ENCODE results near the gene LMNTD1.

LMNTD1 gene

GRCh38 chr12:25550186-25550585 lies 2.9 kb downstream of the LMNTD1 start:
- DNase-seq, result no peak

DNA sequence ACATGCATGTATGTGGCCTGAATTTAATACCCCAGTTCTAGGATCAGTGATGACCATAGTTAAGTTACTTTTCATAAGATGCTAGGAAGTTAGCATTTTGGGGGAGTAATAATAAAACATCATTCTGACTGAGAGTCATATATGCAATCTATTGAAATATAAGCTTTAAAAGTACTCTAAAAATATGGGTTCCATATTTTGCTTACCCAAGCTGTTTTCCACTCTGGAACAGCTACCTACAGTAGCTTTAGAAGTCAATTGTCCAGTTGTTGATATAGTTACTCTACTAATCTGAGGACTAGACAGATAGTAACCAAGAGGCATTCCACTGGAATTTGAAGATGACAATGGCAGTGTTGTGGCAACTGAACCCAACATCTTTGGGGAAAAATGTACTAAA lies 4.0 kb downstream of the LMNTD1 start:
- no peak for DNase-seq

DNA sequence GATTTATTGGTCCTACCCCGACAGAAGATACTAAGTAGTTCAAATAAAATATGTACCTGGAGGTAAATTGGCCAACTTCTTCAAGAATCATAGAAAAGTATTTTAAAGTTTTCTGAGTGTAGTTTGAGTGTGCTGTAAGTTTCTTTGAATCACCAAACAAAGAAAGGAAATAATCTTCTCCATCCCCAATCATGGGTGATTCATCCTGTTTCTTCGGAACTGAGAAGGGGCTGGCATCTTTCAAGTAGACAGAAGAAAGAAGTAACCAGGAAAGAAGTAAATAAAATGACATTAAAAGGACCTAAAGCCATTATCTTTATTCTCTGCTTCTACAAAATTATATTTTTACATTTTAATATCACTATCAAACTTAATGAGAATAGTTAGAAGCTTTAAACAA lies 6.8 kb downstream of the LMNTD1 start:
- DNase-seq, result no peak

DNA sequence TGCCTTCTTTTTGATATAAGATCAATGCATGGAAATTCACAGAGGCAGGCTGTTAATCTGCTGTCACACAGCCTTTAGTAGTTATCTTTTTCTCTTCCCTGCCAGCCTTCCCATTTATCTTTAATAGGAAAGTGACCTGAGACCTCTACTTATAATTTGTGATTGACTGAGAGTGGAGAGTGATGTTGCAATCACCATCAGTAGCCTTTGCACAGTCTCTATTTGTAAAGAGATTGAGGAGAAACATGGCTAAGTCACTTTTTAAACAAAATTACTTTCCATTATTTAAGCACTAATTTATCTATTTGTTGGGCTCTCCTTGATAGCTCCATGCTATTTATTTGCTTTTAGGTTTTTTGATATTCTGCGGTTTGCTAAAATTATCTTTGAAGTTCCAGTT lies 19.9 kb downstream of the LMNTD1 start:
- no peak for DNase-seq

DNA sequence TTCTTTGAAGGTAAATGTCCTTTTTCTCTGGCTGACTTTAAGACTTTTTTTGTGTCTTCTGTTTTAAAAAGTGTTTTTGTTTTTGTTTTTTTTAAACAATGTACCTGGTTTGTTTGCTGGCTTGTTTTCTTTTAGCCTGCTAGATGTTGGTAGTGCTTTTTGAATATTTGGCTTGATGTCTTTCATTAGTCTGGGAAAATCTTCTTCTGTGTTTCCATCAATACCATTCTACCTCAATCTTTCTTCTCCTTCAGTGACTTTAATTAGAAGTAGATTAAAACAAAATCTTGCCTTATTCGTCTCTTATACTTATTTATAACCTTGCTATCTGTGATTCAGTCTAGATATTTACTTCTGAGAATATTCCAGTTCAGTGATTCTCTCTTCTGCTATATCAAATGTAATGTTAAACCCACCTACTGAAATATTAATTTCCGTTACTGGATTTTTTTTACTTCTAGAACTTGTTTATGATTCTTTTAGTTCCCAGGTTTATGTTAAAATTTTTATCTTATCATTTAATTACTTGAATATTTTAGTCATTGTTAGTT lies 21.5 kb downstream of the LMNTD1 start:
- no peak for DNase-seq

- no peak for DNase-seq
These were observed 23.3 kb downstream of the LMNTD1 start for GRCh38 chr12:25529738-25530137.

DNA sequence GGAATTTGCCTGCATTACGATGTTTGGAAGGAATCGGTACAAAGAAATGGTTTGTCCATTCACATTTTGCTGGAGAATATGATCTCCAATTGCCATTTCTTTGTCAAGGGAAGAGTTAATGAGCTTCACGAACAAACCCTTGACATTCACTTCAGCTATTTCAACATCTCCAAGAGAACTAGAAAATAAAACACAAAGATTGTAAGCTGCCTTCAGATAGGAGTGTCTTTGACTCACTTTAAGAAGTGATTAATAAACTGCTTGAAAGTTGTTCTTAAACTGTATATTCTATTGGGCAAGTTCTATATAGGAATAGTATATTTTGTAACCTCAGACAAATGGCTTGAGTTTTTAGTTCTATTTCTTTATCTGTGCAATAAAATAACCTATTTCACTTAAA lies 26.3 kb downstream of the LMNTD1 start:
- DNase-seq, result no peak

DNA sequence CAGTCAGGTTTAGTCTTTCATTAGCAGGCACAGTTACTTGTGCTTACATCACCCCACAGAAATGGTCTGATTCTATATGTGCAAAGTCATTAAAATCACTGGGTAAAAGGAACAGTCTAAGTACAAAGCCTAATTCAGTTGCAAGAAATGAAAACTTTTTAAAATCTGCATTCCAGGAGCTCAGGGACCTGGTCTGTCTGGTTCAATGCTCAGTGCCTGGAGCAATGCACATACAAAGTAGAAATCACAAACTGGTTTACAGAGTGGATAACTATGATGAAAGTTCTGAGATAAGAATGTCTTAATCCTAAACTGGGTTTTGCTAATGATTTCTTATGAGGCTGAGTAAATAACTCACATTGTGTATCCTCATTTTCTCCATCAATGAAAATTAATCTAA lies 28.7 kb downstream of the LMNTD1 start:
- no peak for DNase-seq

DNA sequence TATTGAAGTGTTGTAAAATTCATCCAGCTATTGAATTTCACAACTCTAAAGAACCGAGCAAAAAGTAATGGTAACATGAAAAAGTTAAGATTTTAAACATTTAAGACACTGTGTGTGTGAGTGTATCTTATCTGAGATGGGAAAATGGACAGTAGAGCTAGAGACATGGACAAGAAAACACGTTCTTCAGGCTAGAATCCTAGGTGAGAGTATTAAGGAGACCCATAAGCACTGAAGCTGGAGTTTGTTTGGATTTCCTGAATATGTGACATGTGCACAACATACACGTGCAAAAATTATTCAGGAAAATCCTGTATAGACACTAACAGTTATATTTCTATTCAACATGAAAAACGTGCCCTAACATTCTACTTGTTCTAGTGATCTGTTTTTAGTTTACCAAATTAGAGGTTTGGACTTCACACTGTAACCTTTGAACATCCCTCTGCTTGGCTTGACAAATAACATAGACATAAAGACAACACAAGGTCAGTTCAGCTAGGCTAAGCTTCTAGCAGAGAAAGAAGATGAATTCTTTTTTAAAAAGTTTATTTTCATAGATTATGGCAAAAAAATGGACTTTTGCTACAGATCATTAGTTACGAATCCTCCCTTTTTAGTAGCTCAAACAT lies 31.3 kb downstream of the LMNTD1 start:
- DNase-seq, result no peak

DNA sequence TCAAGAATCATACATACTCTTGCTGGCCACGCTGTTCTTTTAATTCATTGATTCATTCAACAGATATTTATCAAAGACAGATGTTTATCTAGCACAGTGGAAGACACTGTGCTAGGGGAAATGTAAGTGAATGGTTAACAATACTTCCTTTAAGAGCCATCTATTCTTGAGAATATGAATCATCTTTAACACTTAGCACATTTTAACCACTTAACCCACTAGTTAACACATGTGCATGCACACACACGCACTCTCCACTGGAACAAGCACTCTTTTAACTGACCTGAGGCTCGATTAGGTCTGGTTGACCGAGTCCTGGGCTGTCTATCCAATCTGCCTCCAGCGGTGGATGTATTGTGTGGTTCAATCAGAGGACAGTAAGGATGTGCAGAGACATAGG lies 34.6 kb downstream of the LMNTD1 start:
- no peak for DNase-seq

- DNase-seq, result no peak
These were observed 48.3 kb downstream of the LMNTD1 start for GRCh38 chr12:25504744-25505143.

DNA sequence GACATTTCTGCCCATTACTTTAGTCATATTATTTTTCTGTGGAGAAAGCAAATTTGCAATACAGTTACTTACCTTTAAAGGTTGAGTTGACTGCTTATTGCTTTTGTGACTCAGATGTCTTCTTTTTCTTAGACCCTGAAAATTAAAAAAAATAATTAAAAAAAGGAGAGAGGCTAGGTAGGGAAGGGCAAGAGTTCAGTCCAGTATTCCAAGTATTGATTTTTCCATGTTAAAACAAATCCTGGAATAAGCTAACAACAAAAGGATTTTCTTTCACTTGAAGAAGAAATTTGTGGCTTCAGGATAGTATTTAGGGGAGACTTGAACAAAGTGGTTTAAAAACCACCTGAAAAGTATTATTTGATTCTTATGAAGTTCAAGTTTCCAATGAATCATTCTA lies 49.4 kb downstream of the LMNTD1 start:
- no peak for DNase-seq

- no peak for DNase-seq
These were observed 50.5 kb downstream of the LMNTD1 start for GRCh38 chr12:25502596-25502995.

- DNase-seq, result no peak
These were observed 51.0 kb downstream of the LMNTD1 start for GRCh38 chr12:25502118-25502517.

DNA sequence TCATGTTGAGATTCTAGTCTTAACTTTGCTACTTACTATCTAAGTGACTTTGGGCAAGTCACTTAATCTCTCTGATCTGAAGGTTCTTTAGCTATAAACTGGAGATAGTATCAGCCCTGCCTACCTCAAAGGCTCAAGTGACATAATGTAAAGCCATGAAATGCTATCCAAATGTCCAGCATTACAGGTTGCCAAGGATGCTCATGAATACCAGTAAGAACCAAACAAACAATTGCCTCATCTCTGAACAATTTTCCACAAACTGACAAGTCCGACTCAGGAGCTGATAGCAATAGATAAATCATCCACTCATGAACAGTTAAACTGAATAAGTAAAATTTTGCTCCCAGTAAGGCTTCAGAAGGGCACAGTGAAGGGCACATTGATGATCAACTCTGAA lies 51.5 kb downstream of the LMNTD1 start:
- no peak for DNase-seq

DNA sequence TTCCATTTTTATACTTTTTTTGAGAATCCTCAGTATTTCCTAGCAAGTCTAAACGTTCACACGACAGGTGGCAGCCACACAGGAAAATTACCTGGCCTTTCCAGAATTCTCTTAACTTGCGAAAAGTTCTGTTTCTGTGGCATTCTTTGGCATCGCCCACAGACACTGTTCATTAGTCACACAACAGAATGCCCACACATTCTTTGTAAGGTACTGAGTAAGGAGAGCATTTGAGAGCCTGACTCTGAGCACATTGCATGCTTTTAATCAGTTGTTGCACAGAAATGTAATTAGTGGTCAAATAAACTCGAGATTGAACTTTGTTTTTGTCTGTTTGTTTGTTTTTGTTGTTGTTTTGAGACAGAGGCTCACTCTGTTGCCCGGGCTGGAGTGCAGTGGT lies 52.4 kb downstream of the LMNTD1 start:
- DNase-seq, result no peak

DNA sequence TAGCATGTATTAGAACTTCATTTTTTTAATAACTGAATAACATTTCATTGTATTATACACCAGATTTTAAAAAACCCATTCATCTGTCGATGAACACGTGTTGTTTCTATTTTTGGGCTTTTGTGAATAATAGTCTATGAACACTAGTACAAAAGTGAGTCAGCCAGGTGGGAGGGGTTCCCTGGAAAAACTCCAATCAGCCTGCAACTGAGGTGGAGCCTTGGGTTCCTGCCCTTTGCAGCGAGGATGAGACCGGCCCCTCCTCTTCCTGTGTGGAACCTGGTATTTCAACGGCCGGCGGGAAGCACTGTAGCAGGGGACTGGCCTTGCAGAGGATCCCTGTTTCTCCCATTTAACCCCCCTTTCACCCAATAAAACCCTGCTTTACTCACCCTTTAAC lies 56.1 kb downstream of the LMNTD1 start:
- DNase-seq, result no peak

- DNase-seq, result no peak
These were observed 56.9 kb downstream of the LMNTD1 start for GRCh38 chr12:25496098-25496587.

- no peak for DNase-seq
These were observed 57.6 kb downstream of the LMNTD1 start for GRCh38 chr12:25495331-25496097.

- no peak for DNase-seq
These were observed 58.2 kb downstream of the LMNTD1 start for GRCh38 chr12:25494926-25495325.

DNA sequence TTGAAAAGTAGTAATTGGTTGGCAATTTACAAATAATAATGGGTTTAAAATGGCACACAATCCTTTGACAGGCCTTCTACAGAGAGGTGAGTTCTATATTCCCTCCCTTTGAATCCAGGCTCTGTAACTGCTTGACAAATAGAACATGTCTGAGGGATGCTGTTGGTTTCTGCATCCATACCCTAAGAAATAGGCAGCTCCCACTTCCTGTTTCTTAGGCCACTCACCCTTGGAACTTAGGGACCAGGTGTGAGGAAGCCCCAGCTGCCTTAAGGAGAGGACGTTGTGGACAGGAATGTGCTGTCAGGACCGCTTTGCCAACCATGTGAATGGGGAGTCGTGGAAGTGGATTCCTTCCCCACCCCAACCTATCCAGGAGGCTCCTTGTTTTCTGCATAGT lies 59.4 kb downstream of the LMNTD1 start:
- no peak for DNase-seq

DNA sequence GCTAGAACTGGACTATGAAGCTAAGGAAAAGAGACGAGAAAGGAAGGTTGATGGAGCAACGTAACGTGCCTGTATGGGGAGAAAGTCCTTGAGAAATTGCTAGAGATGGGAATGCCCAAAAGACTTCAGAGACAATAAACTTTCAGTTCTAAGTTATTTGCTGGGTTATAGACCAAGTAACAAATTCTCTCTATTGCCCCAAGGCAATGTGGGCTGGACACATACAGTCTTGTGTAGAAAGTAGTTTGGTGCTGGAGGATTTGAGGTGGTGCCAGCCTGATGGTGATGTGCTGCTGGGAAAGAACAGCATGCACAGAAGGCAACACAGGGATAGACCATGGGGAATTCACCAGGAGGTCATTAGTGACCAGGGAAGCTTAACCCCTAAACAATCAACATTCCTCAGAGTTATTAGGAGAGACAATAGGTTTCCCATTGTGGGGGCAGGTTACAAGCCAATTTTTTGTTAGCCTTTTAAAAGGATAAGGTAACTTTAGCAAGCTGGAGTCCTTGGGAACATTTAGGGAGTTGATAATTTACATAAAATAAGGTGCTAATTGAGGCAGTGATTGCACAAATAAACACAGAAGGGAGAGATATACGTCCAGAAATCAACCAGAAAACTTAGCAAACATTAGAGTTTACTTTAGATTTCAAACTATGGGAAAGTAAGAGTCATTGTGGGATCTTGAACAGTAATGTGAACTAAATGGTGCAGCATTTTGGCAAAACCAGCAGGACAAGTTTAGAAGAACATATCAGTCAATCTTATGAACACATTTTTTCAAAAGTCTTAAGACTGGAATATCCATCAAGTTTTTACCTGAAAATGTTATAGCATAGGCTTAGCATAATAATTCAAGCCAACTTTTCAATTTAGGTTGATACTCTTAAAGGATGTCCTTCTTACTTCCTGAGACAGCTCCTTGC lies 61.4 kb downstream of the LMNTD1 start:
- no peak for DNase-seq
